ENCODE data around the gene CERS5.
"Not testable (repeated sequence)": the region's sequence is repeated elsewhere in the genome, so short reads cannot be mapped to it uniquely, and the experiment has no call there.

CERS5 gene

DNA sequence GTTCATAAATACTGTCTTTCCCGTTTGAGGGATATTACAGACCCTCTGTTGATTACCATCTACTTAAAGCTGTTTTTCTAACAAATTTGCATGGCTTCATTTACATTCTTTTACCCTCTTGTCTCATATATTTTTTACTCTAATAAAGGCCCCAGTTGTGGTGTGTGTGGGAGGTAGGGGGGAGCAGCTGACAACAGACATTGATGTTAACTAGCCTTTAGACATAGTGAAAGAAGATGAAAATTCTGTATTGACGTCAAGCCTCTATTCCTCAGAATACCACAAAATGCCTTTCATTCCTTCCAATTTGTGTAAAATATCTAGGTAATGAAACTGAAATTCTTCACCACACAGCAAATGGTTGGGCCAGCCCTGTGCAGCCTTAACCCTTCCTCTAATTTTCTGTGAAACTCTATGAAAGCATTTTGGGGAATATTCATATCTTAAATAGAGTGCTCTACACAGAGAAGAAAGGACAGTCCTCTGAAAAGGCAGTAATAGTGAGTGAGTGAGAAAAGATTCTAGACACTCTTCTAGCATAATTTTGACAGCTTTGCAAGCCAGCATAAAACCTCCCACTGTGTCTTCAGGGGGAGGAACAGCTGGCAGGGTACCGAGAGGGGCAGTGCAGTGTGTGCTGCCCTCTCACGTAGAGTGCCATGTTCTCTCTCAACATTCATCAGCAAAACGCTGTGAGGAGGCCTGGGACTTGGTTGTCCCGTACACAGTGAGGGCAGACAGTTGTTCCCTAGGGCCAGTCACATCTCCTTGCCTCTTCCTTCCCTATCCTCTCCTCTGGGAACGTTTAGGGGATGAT, 20.1 kb upstream of the CERS5 start:
- no peak for DNase-seq (ENCODE audit: low read depth in 2 of 3, low spot score in 2 of 3)

DNA sequence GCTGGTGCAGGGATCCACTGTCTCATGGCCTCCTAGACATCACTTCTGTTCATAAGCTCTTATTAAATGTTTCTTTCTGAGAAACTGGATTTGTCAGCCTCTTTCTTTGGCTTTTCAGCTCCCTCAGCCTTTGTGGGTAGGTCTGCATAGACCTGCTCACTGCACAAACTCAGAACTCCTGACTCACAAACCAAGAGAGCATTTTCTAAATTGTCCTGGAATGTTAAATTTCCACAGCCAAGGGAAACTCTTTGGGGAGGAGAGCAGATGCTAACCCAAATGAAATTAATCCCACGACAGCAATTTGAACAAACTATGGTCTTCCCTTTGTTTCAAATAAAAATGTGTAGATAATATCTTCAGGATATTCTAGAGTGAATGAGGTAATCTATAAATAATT, 19.5 kb upstream of the CERS5 start:
- DNase-seq (ENCODE audit: low read depth in 2 of 3, low spot score in 2 of 3): no peak

DNA sequence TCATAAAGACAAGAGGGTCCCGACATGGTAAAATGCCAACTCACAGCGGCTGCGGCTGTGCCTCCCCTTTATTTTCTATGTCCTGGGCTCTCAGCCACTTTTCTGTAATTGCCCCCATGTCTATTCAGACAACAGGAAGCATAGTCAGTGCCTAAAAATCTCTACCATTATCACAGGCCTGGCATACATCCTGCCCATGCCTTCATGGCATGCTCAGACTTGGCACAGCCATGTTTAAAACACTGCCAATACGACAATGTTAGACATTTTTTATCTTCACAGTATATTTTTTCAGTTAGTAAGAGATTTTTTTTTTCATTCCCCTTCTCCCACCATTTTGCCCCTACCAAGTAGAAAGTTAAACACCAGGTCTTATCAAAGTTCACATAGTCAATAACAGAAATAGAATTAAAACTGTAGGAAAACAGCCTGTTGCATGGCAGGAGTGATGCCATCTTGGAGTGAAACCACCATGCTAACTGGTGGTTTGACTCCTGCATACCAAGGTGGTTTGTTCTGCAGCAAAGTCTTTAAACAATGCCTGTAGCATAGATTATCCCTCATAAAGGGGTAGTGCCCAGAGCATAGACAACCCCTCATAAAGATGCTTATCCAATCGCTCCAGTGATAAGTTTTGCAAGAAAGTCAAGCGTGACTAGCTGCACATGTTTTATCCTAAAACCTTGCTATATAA, 18.9 kb upstream of the CERS5 start:
- no peak for DNase-seq (ENCODE audit: low read depth in 2 of 3, low spot score in 2 of 3)

DNA sequence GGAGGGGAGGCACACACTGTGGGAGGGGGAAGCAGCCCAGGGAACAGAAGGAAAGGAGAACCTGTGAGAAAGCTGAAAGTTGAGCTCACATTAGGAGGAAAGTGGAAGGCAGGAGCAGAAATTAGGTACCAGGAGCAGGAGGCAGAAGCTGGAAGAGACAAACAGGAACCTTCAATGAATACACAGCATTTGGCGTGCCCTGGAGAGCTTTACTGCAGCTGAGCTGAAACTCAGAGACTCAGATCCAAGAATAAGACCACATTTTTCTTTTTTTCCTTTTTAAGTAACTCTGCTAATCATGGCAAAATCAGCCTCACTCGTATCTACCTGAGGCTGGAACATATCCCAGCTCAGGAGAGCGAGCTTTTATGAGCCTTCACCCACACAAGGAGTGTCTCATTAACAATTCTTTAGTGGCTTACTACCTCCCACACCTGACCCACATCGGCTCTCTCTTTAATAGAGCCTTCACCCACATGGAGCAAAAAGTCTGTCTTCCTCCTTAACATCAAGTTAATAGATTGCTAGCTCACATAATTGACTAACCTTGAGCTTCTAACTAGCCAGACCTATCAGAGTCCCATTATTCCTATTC, 18.2 kb upstream of the CERS5 start:
- DNase-seq (ENCODE audit: low read depth in 2 of 3, low spot score in 2 of 3): no peak

DNA sequence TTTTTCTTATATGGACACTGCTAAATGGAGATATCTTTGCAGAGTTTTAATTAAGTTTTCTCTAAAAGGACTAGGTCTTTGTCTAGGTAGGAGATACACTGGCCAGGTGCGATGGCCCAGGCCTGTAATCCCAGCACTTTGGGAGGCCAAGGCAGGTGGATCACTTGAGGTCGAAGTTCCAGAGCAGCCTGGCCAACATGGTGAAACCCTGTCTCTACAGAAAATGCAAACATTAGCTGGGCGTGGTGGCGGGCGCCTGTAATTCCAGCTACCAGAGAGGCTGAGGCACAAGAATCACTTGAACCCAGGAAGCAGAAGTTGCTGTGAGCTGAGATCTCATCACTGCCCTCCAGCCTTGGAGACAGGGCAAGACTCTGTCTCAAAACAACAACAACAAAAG, 17.1 kb upstream of the CERS5 start:
- no peak for DNase-seq (ENCODE audit: low read depth in 2 of 3, low spot score in 2 of 3)

DNA sequence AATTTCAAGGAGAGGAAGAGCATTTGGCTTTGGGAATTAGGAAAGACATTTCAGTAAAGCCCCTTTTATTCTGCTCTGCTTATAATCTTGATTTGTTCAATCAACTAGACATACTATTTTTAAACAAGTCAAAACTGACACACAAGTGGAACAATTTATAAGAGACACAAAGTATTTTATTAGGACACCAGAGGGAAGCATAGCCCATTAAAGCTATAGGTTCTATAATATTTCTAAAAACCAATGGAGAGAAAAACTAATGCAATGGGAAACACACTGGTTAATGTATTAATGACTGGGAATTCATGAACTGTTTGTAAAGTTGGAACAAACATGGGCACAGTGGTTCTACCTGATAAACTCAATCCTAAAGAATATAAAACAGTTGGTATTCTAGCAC, 15.3 kb upstream of the CERS5 start:
- DNase-seq (ENCODE audit: low read depth in 2 of 3, low spot score in 2 of 3): no peak

DNA sequence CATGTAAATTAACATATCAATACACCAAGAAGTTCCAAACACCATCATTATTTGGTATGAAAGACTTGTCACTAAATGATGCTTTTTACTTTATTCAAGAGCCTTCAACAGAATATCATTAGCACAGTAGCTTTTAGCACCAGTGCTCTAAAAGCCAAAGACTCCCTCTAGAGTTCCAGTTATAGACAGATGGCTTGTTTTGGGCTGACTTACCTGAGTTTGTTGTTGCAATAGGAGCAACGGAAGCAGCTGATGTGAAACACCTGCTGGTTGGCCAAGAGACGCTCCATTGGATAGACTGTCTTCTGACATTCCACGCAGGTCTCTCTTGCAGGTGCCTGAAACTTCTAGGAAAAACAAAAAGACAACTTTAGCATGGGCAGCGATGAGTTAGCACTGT, 14.5 kb upstream of the CERS5 start:
- DNase-seq (ENCODE audit: low read depth in 2 of 3, low spot score in 2 of 3): no peak

DNA sequence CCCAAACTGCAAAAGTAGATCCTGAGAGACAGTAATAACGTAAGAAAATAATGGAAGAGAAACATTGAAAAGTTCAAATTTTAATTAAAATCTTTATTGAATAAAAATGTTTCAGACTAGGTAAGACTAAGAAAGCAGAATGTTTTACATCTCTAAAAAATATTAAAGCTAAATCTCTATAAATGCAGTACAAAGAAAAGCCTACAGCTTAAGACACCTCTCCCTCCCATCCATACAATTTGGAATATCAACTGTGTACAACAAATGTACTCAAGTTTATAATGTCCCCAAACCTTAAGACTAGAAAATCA, 8.5 kb upstream of the CERS5 start:
- DNase-seq (ENCODE audit: low read depth in 2 of 3, low spot score in 2 of 3): no peak

DNA sequence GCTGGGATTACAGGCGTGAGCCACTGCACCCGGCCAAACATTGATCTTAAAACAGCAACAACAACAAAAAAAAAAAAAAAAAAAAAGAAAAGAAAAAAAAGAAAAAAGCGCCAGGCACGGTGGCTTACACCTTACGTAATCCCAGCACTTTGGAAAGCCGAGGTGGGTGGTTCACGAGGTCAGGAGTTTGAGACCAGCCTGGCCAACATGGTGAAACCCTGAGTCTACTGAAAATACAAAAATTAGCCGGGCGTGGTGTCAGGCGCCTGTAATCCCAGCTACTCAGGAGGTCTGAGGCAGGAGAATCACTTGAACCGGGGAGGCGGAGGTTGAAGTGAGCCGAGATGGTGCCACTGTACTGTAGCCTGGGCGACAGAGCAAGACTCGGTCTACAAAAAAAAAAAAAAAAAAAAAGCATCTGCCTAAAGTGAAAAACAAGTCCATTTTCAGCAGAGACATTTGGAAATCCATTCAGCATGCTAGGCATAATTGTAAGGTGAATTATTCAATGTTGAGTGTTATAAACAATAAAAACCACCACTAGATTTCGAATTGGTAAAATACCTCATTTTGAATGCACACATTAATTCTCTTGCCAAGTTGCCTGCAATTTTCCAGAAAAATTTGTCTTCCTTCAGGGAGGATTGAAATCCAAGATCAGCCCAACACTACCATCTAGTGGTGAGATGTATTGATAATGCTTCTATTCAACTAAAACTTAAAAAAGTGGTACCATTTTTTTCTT, 8.0 kb upstream of the CERS5 start:
- no peak for DNase-seq (ENCODE audit: low read depth in 2 of 3, low spot score in 2 of 3)

DNA sequence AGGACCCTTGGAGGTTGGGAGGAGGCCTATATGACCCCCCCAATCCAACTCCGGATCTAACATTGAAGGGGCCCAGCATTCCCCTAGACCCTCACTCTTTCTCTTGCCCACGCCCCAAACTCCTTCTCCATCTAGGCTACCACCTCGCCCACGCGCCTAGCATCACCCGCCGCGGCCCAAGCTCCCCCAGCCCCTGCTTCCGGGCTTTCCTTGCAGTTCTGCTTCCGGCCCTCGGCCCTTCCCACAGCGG, 445 bp downstream of the CERS5 start:
- peak; percentile 41 to 51 (median 44) for DNase-seq (ENCODE audit: low read depth in 2 of 3, low spot score in 2 of 3)

DNA sequence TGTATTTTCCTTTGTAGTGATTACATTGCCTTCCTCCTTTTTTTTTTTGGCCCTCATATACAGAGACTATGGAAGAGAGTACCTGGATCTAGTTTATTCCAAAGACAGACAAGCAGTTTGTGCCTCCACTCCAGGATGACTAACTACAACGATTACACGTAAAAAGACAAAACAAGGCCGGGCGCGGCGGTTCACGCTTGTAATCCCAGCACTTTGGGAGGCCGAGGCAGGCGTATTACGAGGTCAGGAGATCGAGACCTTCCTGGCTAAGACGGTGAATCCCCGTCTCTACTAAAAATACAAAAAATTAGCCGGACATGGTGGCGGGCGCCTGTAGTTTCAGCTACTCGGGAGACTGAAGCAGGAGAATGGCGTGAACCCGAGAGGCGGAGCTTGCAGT, 2.2 kb downstream of the CERS5 start:
- no peak for DNase-seq (ENCODE audit: low read depth in 2 of 3, low spot score in 2 of 3)

DNA sequence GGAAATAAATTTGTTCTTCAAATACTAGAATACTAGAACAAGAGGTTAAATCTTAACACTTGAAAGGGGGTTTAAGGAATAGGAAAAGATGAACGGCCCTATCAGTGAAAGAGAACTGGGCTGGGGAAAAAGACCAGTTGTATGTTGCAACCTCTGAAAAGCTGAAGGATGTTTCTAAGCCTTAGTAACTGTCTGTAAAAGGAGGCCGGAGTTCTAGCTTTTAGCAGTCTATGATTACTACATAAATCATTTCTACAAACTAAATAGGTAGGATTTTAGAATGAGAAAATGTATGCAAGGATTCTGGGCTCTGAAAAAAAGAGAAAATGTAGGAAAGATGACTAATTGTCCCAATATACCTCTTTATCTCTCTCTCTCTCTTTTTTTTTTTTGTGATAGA, 4.9 kb downstream of the CERS5 start:
- no peak for DNase-seq (ENCODE audit: low read depth in 2 of 3, low spot score in 2 of 3)

DNA sequence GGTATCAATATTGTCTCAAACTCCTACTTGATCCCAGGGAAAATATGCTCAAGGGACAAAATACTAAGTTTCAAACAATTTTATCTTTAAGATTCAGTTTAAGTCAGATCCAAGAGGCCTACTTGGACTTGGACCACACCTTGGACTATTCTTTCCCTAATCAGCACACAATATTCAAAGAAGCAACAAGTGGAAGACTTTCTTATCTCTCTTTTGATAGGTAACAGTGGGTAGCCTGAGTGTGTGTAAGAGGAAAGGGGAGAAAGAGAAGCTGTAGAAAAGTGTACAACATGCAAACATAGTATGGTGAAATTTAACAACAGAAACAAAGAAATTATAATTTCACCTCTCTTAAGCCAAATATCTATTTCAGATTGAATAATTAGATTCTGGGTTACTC, 6.5 kb downstream of the CERS5 start:
- DNase-seq (ENCODE audit: low read depth in 2 of 3, low spot score in 2 of 3): no peak

DNA sequence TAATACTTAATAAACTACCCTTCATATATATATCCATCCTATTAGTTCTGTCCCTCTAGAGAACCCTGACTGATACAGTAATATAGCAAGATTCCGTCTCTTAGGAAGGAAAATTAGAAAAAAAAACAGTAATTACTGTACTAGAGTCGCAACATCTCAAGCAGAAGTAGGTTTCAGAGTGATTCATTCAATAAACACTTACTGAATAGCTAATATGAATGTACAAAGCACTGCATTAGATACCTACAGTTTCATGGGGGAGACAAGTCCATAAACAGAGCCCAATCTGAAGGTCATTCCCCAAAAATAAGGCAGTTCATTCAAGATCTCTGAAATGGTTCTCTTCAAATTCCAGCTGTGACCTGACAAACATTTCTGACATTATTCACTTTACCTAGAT, 9.9 kb downstream of the CERS5 start:
- no peak for DNase-seq (ENCODE audit: low read depth in 2 of 3, low spot score in 2 of 3)

DNA sequence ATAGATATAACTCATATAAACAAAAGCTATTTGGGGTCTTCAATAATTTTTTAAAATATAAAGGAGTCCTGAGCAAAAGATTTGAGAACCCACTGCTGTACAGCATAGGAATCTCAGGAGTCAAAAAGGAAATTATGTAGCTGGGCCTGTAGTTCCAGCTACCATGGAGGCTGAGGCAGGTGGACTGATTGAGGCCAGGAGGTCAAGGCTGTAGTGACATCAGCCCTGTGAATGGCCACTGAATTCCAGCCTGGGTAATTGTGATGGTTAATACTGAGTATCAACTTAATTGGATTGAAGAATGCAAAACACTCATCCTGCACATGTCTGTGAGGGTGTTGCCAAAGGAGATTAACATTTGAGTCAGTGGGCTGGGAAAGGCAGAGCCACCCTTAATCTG, 10.5 kb downstream of the CERS5 start:
- DNase-seq (ENCODE audit: low read depth in 2 of 3, low spot score in 2 of 3): no peak

DNA sequence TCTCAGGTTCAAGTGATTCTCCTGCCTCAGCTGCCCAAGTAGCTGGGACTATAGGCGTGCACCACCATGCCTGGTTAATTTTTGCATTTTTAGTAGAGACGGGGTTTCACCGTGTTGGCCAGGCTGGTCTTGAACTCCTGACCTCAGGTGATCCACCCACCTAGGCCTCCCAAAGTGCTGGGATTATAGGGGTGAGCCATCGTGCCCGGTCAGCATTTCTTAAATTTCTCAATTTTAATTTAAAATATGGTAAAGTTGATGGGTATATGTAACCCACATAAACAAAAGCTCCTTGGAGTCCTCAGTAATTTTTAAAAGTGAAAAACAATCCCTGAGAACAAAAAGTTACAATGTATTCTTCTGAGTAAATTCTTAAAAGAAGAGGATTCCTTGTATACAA, 12.2 kb downstream of the CERS5 start:
- not testable (repeated sequence) for DNase-seq (ENCODE audit: low read depth in 2 of 3, low spot score in 2 of 3)

DNA sequence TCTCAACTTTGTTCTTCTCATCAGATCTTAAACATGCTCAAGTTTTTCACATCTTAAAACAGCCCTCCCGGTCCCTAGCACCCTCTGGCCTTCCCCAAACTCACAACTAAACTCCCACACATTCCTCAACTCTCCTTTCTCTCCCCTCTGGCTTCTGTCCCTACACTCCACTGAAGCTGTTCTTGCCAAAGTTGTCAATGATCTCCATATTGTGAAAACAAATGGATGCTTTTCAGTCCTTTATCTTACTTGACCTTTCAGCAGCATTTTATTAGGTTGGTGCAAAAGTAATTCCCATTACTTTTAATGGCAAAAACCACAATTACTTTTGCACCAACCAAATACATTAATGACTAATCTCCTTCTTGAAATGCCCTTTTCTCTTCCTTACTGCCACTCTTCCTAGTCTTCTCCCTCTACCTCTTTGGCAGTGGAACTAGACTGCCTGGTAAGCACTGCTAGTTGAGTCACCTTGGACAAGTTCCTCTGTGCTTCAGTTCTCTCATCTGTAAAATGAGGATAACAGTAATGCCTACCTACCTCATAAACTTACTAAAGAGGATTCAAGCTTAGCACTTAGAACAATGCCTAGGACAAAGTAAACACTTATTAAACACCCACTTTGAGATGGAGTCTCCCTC, 16.0 kb downstream of the CERS5 start:
- no peak for DNase-seq (ENCODE audit: low read depth in 2 of 3, low spot score in 2 of 3)

DNA sequence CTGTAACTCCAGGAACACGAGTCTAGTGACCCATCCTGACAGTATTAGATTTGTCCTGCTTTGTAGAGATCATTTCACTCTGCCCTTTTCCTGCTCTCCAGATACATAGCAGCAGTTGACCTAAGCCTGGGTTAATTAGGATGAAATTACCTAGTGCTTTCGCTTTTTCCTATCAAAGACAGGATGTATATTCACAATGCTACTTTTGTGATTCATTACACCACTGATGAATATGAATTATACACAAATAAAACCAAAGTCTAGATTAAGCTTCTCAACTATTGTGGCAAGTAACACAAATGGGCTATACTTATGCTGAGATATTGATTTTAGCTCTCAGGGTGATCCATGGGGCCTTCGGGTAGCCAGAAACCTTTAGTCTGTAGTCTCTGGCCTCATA, 17.9 kb downstream of the CERS5 start:
- DNase-seq (ENCODE audit: low read depth in 2 of 3, low spot score in 2 of 3): no peak

DNA sequence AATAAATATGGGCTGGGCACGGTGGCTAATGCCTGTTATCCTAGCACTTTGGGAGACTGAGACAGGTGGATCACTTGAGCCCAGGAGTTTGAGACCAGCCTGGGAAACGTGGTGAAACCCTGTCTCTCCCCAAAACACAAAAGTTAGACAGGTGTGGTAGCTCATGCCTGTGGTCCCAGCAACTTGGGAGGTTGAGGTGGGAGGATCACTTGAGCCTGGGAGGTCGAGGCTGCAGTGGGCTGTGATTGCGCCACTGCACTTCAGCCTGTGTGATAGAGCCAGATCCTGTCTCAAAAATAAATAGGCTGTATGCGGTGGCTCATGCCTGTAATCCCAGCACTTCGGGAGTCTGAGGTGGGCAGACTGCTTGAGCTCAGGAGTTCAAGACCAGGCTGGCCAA, 19.2 kb downstream of the CERS5 start:
- DNase-seq (ENCODE audit: low read depth in 2 of 3, low spot score in 2 of 3): not testable (repeated sequence)

DNA sequence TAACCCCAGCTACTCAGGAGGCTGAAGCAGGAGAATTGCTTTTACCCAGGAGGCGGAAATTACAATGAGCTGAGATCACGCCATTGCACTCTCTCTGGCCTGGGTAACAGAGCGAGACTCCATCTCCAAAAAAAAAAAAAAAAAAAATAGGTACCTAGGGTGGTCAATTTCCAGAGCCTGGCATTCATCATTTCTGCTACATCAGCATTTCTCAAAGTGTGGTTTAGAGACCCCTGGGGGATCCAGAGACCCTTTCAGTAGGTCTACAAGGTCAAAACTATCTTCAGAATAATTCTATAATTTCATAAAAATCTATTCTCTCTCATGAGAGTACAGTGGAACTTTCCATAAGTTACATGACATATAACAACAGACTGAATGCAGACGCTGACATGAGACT, 19.9 kb downstream of the CERS5 start:
- DNase-seq (ENCODE audit: low read depth in 2 of 3, low spot score in 2 of 3): no peak

DNA sequence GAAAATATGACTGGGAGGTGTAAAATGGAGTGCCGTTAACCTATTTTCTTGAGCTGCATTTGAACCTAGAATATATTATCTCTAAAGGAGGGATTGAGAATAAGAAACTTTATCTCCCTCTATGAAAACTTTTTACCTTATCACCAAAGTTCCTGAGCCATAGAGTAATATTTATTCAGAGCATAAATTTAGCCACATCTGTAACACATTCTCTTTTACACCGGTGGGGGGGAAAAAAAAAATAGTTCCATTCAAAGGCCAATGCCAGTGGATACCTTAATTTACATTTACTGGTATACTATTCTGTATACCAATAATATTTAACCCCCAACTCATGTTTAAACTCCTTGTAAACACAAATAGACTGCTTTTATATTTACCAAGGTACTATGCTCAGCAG, 21.7 kb downstream of the CERS5 start:
- DNase-seq (ENCODE audit: low read depth in 2 of 3, low spot score in 2 of 3): no peak

DNA sequence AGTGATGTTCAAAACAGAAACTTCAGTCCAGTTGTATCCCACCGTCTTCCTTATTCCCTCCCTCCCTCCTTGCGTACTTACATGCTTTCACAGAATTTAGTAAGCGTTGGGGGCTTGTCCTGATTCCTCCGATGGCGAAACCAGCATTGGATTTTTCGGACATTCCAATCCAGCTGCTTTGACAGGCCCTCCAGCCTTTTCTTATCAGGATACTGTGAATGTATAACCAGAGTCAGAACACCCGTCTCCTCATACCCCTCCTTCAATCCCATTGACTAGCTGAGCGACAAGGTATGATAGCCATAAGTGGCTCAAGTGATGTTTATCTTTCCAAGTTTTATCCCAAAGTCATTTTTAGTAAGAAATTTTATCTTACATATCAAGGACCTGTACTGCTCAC, 24.2 kb downstream of the CERS5 start:
- no peak for DNase-seq (ENCODE audit: low read depth in 2 of 3, low spot score in 2 of 3)
